Fibroblast of gingiva (primary cell): ENCODE results near the gene POP5.
"Not testable (repeated sequence)": the region's sequence is repeated elsewhere in the genome, so short reads cannot be mapped to it uniquely, and the experiment has no call there.

Source experiments
- DNase-seq: peaks from one replicate; pipeline ENCODE4 v3.0.0-alpha.2; 2011; ENCODE audit warnings: low read depth

POP5 gene, protein sequence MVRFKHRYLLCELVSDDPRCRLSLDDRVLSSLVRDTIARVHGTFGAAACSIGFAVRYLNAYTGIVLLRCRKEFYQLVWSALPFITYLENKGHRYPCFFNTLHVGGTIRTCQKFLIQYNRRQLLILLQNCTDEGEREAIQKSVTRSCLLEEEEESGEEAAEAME

DNA sequence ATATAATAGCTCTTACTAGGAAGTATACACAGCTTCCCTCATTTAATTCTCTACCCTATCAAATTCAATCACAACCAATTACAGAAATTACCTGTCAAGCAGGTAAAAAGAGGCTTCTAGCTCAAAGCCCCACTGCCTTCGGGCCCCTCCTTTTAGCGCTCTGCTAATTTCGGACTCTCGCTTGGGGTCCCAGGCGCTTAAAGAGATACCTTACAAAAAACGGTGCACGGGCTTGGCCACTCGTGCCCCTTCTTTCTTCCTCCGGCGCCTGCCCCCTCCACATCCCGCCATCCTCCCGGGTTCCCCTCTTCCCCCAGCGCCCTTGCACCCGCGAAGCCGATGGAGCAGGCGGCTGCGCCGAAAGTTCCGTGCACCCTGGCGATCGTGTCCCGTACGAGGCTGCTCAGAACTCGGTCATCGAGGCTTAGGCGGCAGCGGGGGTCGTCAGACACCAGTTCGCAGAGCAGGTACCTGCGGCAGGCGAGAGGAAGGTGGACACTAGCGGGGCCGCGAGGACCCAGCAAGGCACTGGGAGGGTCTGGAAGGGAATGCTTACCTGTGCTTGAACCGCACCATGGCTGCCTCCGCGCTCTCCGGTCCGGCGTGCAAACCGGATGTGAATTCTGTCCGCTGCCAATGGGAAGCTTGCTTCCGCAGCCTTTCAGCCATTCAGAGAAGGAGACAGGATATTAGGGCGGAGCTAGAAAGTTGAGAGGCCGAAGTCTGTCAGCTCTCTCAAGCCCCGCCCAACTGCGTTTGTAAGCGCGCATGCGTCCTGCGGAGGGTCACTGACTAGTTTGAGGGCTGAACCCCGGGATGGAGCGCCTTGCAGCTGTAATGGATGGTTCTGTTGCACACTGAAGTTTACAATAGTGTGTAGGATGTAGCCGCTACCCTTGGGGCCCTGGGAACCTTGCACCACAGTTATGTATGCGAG, at the start of gene POP5:
TSS of gene POP5 (minus strand) at position 616 of the 937 bp plus-strand sequence. CDS start at position 576, 40 bp downstream.
- peak; percentile 96 for DNase-seq

DNA sequence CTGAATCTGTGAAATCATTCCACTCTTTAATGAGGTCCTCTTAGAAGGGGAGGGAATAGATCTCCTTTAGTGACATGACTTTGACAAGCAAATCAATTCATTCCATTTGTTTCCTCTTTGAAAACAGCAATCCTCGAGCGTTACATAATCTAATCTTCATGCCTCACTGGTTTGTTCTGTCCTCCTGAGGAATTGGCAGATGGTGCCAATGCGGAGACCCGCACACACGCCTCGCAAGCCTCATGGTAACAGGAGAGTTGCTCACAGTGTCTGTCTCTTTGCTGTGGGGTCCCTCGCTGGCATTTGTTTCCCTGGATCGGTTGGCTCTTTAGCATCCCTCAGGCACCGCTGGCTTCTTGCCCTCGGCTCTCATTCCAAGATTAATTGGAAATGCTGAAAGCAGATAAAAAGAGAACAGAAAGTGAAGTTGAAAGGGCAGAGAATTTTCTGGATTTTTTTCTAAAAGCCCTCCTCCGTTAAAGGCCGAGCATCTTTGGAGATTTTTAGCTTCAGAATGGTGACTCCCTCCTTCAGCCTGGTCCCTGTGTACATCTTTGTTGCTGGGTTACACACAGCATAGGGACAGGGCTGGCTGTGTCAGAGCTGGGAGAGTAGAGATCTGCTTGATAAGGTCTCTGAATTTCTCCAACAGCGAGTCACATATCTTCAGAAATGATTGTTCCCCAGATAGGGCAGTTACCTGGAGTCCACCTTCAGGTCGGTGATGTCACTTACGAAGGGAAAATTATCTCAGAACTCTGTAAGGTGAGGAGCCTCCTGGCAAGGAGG, 49.1 kb upstream of the POP5 start:
- DNase-seq, result no peak

DNA sequence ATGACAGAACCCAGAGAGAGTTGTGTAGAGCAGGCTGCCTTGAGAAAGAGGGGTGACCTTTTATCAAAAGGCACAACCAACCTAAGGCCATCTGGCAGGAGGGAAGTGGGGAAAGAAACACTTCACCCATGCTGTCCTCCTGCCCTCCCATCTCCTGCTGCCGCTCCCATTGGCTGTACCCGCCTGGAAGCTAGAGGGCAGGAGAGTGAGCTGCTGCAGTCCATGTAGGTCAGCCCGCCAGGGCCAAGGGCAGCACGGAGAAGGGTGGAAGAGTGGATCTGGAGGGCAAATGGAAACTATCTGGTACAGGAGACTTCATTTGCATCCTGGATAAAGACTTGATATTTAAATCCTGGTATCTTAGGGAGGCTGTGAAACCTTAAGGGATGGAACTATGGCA, 47.7 kb upstream of the POP5 start:
- no peak for DNase-seq

DNA sequence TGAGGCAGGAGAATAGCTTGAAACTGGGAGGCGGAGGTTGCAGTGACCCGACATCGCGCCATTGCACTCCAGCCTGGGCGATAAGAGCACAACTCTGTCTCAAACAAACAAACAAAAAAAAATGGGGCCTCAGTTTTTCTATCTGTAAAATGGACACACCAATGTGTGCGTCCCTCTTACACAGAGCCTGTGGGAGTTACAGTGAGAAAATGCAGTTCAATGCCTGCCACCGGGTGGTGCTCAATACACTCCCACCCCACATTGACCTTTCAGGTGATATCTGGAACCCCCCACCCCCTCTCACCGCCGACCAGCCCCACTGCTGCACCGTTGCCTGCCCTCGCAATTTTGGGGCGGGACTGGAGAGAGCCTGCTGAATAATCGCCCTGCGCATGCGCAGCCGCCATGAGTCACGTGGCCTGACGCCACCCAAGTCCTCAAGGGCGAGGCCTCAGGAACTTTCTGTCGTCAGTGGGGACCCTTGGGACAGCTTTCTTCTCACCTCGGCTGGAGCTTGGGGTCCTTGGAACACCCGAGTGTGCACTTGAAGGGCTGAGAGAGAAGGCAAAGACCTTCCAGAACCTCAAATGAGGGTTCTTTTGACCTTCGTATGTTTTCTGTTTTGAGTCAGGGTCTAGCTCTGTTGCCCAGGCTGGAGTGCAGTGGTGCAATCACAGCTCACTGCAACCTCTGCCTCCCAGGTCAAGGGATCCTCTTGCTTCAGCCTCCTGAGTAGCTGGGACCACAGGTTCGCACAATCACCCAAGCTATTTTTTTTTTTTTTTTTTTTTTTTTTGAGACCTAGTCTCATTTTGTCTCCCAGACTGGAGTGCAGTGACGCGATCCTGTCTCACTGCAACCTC, 44.6 kb upstream of the POP5 start:
- DNase-seq, result no peak

DNA sequence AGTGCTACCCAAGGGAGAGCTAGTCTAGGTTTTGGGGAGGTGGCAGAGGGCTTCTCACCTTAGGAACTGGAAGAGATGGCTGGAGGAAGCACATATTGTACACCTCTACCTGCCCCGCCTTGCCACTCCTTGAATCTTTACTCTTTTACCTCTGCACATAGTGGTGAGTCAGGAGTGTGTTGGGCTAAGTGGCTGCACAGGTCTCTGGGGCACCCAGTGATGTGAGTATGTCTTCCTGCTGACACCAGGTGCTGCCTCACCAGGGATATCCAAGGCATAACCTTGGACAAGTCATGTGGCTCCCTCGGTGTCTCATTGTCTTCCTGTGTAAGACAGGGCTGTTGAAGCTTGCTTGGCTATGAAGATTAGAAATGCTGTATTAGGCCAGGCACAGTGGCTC, 39.4 kb upstream of the POP5 start:
- no peak for DNase-seq

DNA sequence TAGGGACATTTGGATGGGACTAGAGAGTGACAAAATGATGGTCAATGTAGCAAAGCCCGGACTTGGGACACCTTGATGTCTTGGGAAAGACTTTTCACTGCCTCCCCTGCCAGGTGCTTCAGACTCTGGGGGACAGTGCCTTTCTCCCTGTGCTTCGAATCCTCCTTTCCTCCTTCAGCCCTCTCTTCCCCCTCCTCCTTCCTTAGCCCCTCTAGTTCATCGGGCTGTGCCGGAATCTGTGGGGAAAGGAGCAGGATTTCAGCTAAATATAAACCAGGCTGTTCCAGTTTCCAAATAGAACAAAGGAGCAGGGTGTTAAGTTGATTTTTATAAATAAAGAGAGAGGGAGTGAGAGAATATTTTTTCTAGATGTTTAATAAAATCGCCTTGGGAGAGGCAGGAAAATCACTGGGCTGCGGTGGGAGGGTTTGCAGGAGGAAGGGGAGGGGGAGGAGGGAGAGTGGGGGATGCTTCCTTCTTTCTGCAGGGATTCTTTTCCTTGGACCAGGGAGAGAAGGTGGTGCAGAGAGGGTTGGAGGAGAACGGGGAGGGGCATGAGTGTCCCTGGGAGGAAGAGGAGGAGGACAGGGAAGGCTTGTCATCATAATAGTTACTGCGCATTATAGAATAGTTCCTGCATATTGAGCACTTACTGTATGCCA, 37.9 kb upstream of the POP5 start:
- no peak for DNase-seq

DNA sequence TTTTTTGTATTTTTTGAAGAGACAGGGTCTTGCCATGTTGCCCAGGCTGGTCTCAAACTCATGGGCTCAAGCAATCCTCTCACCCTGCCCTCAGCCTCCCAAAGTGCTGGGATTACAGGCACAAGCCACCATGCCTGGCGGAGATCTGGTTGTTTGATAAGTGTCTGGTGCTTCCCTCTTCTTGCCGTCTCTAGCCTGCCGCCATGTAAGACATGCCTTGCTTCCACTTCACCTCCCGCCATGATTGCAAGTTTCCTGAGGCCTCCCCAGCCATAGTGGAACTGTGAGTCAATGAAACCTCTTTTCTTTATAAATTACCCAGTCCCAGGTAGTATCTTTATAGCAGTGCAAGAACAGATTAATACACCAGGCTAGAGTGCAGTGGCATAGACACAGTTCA, 36.6 kb upstream of the POP5 start:
- not testable (repeated sequence) for DNase-seq

DNA sequence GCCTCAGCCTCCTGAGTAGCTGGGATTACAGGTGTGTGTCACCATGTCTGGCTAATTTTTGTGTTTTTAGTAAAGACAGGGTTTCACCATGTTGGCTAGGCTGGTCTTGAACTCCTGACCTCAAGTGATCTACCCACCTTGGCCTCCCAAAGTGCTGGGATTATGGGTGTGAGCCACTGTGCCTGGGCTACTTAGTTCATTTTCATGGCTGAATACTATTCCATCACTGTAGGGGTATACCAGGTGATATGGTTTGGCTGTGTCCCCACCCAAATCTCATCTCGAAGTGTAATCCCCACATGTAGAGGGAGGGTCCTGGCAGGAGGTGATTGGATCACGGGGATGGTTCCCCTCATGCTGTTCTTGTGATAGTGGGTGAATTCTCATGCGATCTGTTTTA, 36.0 kb upstream of the POP5 start:
- DNase-seq, result not testable (repeated sequence)

DNA sequence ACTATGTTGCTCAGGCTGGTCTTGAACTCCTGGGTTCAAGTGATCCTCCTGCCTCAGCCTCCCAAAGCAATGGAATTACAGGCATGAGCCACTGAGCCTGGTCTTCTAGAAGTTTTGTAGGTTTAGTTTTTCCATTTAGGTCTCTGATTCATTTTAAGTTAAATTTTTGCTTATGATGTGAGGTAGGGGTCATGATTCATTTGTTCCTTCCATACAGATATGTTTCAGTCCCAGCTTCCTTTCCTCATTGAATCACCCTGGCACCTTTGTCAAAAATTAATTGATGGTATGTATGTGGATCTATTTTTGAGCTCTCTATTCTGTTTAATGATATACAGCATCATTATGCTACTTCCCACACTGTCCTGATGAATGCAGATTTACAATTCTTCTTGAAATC, 33.6 kb upstream of the POP5 start:
- DNase-seq, result no peak

DNA sequence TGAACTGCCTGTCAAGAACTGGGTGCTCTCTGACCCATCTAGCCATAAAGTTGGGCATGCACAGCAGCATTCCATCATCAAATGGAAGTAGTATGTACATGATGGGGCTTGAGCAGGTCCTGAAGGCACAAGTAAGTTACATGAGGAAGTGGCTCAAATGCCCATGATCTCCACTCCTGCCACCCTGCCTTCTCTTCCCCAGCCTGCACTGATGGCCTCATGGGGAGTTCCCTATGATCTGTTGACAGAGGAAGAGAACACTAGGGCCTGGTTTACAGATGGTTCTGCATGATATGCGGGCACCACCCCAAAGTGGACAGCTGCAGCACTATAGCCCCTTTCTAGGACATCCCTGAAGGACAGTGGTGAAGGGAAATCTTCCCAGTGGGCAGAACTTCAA, 30.3 kb upstream of the POP5 start:
- DNase-seq, result not testable (repeated sequence)

DNA sequence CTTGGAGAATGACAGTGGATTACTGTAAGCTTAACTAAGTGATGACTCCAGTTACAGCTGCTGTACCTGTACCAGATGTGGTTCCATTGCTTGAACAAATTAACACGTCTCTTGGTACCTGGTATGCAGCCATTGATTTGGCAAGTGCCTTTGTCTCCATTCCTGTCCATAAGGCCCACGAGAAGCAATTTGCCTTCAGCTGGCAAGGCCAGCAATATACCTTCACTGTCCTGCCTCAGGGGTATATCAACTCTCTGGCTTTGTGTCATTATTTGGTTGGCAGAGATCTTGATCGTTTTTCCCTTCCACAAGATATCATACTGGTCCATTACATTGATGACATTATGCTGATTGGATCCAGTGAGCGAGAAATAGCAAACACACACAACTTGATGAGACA, 29.4 kb upstream of the POP5 start:
- no peak for DNase-seq

DNA sequence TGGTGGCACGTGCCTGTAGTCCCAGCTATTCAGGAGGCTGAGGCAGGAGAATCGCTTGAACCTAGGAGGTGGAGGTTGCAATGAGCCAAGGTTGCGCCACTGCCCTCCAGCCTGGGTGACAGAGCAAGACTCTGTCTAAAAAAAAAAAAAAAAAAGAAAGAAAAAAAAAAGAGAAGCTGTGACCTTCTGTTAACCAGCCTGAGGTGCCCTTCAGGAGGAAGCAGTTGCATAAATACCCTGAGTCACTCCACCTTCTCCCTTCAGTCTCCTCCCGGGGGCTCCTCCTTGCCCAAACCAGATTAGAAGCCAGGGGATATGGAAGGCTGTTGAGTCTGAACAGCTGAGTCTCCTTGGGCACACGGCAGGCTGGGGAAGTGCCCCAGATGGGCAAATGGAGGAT, 21.2 kb upstream of the POP5 start:
- DNase-seq, result not testable (repeated sequence)

DNA sequence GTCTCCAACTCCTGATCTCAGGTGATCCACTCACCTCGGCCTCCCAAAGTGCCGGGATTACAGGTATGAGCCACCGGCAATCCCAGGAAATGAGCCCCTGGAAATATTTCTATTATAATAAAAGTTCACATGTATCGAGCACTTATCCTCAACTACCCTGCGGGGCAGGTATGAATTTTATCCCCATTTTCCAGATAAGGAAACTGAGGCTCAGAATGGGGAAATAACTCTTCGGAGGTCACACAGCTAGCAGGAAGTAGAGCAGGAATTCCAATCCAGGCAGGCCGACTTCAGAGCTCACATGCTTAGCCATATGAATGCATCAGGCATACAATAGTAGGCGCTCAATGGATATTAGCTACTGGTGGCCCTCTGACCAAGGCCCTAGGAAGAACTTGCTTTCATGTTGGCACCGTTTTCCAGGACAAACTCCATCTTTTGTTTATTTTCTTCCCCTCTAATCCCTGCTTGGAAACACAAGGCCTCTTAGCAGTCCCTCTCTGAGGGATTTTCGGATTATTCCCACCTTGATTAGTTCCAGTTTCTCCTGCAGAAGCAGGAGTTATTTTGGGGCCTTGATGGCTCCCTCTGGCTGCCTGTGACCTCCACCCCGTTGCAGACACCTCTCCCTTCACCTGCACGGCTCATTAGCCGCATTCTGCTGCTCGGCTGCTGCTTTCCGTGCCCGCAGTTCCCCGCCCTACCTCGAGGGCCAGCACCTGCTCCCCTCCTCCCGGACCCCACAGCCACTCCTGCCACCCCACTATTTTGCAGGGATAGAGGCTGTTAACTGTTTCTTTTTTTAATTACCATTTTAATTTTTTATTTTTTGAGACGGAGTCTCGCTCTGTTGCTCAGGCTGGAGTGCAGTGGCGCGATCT, 18.7 kb upstream of the POP5 start:
- DNase-seq, result no peak

DNA sequence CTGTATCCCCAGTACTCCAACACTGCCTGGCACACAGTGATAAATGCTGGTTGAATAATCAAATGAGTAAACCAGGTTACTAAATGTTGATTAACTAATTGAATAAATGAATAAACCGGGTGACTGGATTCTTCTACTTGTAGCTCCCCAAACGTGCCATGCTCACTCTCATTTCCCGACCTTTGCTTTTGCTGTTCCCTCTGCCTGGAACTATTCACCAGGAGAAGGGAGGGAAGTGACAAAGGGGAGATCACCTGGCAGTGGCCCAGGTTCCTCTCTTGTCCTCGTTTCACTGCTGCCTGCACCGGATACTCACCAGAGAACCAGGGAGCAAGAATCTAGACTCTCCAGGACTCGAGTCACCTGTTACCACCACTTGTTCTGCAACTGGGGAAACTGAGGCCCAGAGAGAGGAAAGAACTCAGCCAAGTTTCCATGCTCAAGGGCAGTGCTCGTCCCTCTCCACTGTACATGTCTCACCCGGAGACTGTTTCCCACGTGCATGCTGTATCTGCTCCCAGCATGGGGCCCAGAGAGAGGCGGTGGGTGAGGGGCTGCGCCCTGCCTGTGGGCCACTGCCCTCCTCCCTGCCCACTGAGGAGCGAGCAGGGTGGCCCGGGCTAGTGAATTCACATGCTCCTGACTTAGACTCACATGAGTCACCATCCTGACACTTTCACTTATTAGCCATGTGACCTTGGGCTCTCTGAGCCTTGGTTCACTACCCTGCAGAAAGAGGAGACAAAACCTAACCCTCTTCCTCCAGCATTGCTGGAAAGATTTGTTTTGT, 17.7 kb upstream of the POP5 start:
- DNase-seq, result no peak

DNA sequence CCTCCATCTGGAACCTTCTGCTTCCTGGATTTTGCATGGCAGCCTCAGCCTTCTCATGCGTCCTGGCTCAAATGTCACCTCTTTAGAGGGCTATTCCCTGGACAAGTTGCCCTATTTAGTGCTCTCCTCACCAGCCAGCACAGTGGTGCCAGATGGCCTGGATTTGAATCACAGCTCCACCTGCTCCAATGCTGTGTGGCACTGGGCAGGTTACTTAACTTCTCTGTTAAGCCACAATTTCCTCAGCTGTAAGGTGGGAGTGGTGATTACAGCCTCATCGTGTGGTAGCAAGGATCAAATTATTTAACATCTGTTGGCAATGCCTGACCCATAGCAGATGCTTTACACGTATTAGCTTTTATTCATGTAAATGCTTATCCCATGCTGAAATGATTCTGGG, 16.7 kb upstream of the POP5 start:
- DNase-seq, result no peak

DNA sequence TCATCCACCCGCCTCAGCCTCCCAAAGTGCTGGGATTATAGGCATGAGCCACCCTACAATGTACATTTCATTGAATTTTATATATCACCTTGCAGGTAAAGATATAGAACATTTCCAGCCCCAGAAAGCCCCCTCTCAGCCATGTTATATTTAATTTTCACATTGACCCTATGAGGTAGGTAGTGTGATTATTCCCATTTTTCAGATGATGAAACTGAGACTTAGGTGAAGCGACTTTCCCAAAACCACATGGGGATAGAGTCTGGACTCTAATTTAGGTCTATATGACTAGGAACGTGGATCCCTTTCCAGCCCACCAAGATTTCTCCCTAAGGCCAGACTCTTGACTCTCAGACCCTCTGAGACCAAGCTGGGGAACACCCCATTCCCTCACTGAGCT, 15.7 kb upstream of the POP5 start:
- DNase-seq, result no peak

DNA sequence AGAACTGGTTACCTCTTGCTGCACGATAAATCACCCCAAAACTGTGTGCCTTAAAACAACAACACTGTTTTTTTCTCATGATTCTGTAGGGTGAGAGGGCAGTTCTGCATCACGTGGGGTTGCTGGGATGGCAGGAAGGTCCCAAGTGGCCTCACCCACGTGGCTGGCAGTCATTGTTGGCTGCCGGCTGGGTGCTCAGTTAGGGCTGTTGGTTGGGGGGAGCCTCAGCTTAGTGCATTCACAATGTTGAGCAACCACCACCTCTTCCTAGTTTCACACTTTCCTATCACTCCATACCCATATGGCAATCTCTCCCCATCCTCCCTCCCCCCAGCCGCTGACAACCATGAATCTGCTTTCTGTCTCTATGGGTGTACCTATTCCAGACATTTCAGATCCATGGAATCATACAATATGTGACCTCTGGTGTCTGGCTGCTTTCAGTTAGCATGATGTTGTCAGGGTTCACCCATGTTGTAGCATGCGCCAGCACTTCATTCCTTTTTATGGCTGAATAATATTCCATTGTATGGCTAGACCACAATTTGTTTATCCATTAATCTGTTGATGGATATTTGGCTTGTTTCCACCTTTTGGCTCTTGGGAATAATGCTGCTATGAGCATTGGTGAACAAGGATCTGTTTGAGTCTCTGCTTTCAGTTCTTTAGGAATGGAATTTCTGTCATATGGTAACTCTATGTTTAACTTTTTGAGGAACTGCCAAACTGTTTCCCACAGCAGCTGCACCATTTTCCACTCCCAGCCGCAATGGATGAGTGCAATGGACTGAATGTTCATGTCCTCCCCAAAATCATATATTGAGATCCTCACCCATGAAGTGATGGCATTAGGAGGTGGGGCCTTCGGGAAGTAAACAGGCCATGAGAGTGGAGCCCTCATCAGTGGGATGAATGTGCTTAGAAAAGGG, 11.2 kb upstream of the POP5 start:
- no peak for DNase-seq

DNA sequence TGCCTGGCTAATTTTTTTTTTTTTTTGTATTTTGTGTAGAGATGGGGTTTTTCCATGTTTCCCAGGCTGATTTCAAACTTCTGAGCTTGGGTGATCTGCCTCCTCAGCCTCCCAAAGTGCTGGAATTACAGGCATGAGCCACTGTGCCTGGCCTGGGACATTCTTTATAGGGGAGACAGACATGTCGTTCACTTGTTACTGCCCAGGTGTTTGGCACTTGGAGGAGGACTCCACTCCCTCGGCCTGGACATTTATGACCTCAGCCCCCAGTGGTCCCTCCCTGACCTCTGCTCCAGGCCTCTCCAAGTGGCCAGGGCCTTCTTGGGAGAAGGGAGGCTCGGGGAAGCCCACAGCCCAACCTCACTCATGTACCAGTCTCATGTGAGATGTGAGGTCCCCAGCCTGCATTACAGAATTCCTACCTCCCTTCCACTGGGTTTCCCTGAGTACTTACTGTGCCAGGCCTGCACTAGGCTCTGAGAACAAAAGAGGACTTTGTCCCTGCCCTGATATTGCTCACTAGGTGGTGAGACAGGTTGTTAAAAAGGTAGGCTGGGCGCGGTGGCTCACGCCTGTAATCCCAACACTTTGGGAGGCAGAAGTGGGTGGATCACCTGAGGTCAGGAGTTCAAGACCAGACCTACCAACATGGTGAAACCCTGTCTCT, 9.7 kb upstream of the POP5 start:
- no peak for DNase-seq
